ENCODE measurements around the gene FRMD1. TPM values are rescaled to one million over a fixed set of nuclear protein-coding genes. Genes with fewer than 3 reads are reported as not detected.

FRMD1 gene
- total RNA-seq, 1 experiment from 2014 or later = not detected

DNA sequence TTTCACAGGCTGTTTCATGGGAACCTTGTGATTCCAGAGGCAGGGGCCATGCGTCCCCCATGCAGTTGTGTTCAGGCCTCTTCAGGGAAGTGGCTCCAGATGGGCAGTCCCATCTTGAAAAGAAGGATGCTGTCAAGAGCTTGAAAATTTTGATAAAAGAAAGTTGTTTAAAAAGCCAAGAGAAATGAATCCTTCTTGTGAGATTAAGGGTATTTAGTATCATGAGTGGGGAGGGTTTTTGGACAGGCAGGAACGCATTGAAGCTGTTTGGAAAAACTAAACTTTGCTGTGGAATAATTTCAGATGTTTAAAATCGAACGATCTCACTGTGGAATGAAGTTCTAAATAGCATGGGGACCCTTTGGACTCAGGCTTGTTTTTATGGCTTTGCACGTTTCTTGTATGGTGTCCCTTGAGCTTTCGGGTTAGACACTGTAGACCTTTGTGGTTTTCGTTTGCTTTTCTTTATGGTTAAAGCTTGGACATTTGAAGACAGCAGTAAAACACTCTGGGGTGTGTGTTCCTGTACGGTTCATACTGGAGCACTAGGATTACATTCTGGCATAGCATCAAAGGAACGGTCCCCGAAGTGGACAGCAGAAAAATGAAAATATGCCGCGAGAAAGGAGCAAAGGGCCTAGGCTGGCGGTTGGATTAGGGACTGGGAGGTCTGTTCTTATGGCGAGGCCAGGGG, 63.4 kb downstream of the FRMD1 start:
- H3K27me3 ChIP-seq (ENCODE audit: insufficient read depth, low read length) = no peaks in the 10 kb centered on the region
- no peaks in the 10 kb centered on the region for H4K20me1 ChIP-seq (ENCODE audit: insufficient read depth)
- TF ChIP-seq, protein P1, sequence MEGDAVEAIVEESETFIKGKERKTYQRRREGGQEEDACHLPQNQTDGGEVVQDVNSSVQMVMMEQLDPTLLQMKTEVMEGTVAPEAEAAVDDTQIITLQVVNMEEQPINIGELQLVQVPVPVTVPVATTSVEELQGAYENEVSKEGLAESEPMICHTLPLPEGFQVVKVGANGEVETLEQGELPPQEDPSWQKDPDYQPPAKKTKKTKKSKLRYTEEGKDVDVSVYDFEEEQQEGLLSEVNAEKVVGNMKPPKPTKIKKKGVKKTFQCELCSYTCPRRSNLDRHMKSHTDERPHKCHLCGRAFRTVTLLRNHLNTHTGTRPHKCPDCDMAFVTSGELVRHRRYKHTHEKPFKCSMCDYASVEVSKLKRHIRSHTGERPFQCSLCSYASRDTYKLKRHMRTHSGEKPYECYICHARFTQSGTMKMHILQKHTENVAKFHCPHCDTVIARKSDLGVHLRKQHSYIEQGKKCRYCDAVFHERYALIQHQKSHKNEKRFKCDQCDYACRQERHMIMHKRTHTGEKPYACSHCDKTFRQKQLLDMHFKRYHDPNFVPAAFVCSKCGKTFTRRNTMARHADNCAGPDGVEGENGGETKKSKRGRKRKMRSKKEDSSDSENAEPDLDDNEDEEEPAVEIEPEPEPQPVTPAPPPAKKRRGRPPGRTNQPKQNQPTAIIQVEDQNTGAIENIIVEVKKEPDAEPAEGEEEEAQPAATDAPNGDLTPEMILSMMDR (IDR thresholded peaks at IDR 0.05 in 2 of 3, conservative IDR thresholded peaks at IDR 0.05 in 1 of 3; ENCODE audit: borderline replicate concordance in 1 of 3, insufficient read depth in 1 of 3, low read depth in 2 of 3, low read length in 2 of 3) = no peak
- no peak for TF ChIP-seq SIN3A (IDR thresholded peaks at IDR 0.05; ENCODE audit: low read depth)
- no peak for TF ChIP-seq ELF1 (IDR thresholded peaks at IDR 0.05; ENCODE audit: borderline replicate concordance, low read depth)
- TF ChIP-seq YY1 (IDR thresholded peaks at IDR 0.05; ENCODE audit: extremely low read depth, insufficient replicate concordance, low read depth, low read length) = no peak
- TF ChIP-seq ZNF274 (IDR thresholded peaks at IDR 0.05; ENCODE audit: low read depth, low read length) = no peak
- TF ChIP-seq POLR2A (IDR thresholded peaks at IDR 0.05; ENCODE audit: borderline replicate concordance, extremely low read depth, insufficient read depth, insufficient read length) = no peak
- no peak for TF ChIP-seq EZH2phosphoT487 (IDR thresholded peaks at IDR 0.05; ENCODE audit: borderline replicate concordance)
- TF ChIP-seq JUND (IDR thresholded peaks at IDR 0.05) = no peak
- TF ChIP-seq, protein P2, sequence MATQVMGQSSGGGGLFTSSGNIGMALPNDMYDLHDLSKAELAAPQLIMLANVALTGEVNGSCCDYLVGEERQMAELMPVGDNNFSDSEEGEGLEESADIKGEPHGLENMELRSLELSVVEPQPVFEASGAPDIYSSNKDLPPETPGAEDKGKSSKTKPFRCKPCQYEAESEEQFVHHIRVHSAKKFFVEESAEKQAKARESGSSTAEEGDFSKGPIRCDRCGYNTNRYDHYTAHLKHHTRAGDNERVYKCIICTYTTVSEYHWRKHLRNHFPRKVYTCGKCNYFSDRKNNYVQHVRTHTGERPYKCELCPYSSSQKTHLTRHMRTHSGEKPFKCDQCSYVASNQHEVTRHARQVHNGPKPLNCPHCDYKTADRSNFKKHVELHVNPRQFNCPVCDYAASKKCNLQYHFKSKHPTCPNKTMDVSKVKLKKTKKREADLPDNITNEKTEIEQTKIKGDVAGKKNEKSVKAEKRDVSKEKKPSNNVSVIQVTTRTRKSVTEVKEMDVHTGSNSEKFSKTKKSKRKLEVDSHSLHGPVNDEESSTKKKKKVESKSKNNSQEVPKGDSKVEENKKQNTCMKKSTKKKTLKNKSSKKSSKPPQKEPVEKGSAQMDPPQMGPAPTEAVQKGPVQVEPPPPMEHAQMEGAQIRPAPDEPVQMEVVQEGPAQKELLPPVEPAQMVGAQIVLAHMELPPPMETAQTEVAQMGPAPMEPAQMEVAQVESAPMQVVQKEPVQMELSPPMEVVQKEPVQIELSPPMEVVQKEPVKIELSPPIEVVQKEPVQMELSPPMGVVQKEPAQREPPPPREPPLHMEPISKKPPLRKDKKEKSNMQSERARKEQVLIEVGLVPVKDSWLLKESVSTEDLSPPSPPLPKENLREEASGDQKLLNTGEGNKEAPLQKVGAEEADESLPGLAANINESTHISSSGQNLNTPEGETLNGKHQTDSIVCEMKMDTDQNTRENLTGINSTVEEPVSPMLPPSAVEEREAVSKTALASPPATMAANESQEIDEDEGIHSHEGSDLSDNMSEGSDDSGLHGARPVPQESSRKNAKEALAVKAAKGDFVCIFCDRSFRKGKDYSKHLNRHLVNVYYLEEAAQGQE (IDR thresholded peaks at IDR 0.05; ENCODE audit: low read depth) = no peak
- TF ChIP-seq CEBPB (IDR thresholded peaks at IDR 0.05; ENCODE audit: low read depth) = no peak
- TF ChIP-seq, protein P3, sequence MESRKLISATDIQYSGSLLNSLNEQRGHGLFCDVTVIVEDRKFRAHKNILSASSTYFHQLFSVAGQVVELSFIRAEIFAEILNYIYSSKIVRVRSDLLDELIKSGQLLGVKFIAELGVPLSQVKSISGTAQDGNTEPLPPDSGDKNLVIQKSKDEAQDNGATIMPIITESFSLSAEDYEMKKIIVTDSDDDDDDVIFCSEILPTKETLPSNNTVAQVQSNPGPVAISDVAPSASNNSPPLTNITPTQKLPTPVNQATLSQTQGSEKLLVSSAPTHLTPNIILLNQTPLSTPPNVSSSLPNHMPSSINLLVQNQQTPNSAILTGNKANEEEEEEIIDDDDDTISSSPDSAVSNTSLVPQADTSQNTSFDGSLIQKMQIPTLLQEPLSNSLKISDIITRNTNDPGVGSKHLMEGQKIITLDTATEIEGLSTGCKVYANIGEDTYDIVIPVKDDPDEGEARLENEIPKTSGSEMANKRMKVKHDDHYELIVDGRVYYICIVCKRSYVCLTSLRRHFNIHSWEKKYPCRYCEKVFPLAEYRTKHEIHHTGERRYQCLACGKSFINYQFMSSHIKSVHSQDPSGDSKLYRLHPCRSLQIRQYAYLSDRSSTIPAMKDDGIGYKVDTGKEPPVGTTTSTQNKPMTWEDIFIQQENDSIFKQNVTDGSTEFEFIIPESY (IDR thresholded peaks at IDR 0.05; ENCODE audit: extremely low read depth, insufficient replicate concordance, low read length) = no peak
- TF ChIP-seq FOSL1 (IDR thresholded peaks at IDR 0.05; ENCODE audit: low read depth) = no peak
- H2AFZ ChIP-seq (ENCODE audit: low read depth, low read length, poor library complexity, severe bottlenecking) = no peak overlapping the region
- ATAC-seq = no peak
- H3K27ac ChIP-seq (ENCODE audit: low read depth, low read length) = no peak overlapping the region
- RAD21 ChIA-PET (ENCODE audit: low non-redundant PET in 1 of 2, low total read pairs in 2 of 2, uncharacterized antibody in 2 of 2, unreplicated experiment in 2 of 2) = no interaction called here
- H3K9me3 ChIP-seq (ENCODE audit: control insufficient read depth in 1 of 2, insufficient read depth in 1 of 2, low read depth in 1 of 2, low read length in 2 of 2) = peaks cover 6 to 12% of the 10 kb centered on the region in 2 experiments; a peak in 3 of 4 replicates
- no TSS peak for BruUV-seq (replicated peaks)
- no peaks in the 10 kb centered on the region for H3K9me2 ChIP-seq (ENCODE audit: insufficient read depth)
- H3K4me1 ChIP-seq (ENCODE audit: control insufficient read depth in 1 of 2, insufficient read depth in 2 of 2, low read length in 2 of 2) = no peaks in the 10 kb centered on the region
- H3K79me2 ChIP-seq (ENCODE audit: insufficient read depth, low read length) = no peaks in the 10 kb centered on the region
- no peak overlapping the region for H3K4me2 ChIP-seq (ENCODE audit: low read length)
- POLR2A ChIA-PET = no interaction called here
- DNase-seq (ENCODE audit: low read depth, low spot score) = no peak
- no peak overlapping the region for H3K9ac ChIP-seq (ENCODE audit: low read length)
- intact Hi-C loops (cut with micrococcal nuclease) = no loop called here
- H3K4me3 ChIP-seq (replicated peaks in 1 of 2; ENCODE audit: low read depth in 1 of 2, low read length in 2 of 2) = no peak overlapping the region
- H3K36me3 ChIP-seq (ENCODE audit: control insufficient read depth in 1 of 2, insufficient read depth in 2 of 2, low read length in 2 of 2) = no peaks in the 10 kb centered on the region
- CTCF ChIA-PET = no interaction called here

Measured in HCT116 (cell line).